Astrocyte of the hippocampus (primary cell): ENCODE measurements around the gene MYH11.

Experiments used
- DNase-seq: peaks from one replicate; pipeline ENCODE4 v3.0.0; 2011; ENCODE audit warnings: low read depth, low spot score

The MYH11 gene

GRCh38 chr16:15778204-15778743, 78.6 kb downstream of the MYH11 start:
- DNase-seq = no peak

DNA sequence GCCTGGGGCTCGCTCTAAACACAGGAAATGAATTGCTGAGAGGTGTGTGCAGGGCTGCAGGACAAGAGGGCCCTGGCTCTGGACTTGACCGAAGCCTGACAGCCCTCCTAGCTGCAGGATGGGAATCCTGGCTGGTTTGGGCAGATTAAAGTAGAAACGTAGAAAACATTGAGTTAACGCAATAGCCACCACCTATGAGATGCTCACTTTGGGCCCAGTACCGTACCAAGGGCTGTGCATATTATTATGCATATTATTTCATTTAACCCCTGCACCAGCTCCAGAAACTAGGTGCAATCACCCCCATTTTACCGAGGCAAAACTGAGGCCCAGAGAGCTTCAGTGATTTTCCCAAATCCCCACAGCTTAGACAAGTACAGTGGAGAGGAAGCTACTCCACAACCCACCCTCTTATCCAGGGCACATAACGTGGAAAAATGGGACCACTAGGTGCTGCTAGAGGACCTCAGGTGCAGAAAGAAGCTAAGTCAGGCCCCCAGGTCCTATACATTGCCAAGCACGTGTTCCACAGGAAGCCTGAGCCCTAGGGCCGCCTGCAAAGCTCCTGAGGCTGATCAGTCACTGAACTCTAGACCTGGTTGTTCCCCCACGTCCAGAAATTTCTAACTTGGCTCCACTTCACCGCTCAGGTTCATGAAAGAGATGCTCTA, 79.2 kb downstream of the MYH11 start:
- peak; percentile 63 for DNase-seq

- no peak for DNase-seq
Measured at GRCh38 chr16:15776572-15776971, 80.3 kb downstream of the MYH11 start.

GRCh38 chr16:15775663-15776304, 81.0 kb downstream of the MYH11 start:
- DNase-seq = no peak

DNA sequence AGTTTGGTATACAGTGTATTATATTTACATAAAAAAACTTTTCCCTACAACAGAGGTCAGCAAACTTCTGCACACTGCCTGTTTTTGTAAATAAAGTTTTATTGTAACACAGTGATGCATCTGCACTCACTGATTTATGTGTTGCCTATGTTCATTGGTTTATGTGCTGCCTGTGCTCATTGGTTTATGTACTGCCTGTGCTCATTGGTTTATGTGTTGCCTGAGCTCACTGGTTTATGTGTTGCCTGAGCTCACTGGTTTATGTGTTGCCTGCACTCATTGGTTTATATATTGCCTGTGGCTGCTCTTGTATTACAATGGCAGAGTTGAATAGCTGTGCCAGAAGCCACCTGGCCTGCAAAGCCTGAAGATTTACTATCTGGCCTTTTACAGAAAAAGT, 81.6 kb downstream of the MYH11 start:
- no peak for DNase-seq

DNA sequence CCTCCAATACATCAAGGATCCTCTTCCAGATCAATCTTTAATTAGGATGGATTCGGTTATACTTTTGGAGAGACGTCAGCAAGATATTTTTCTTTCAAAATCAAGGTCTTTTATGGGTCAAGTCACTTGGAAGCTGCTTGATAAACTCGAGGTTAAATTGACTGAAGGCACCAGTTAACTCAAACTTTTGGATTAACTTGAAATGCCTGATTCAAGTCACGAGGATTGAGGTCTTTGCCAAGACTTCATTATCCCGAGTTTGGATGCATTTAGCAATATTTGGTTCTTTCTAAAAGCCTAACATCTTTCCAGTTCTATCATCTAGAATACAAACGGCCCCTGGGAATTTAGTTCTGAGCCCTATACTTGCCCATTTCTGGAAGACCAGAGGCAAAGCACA, 82.9 kb downstream of the MYH11 start:
- no peak for DNase-seq

- no peak for DNase-seq
Measured at GRCh38 chr16:15772579-15773293, 84.1 kb downstream of the MYH11 start.

DNA sequence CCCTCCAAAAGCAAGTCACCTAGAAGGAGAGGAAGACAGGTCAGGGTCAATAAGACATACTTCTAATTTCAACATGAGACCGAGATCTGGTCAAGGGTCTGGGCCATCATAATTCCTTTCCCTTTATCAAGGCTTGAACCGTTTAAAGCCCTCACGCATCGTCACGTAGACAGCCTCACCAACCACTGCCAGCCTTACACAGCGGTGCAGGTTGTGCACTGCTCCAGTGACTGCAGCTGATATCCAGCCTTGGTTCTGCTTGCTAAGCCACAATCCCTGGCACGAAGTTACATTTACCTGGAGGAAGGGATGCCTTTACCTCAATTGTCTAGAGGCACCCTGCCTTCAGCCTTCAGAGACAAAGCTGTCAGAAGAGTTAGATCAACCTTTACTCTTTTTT, 85.1 kb downstream of the MYH11 start:
- DNase-seq = no peak

GRCh38 chr16:15770512-15770911, 86.3 kb downstream of the MYH11 start:
- DNase-seq = peak; percentile 46

DNA sequence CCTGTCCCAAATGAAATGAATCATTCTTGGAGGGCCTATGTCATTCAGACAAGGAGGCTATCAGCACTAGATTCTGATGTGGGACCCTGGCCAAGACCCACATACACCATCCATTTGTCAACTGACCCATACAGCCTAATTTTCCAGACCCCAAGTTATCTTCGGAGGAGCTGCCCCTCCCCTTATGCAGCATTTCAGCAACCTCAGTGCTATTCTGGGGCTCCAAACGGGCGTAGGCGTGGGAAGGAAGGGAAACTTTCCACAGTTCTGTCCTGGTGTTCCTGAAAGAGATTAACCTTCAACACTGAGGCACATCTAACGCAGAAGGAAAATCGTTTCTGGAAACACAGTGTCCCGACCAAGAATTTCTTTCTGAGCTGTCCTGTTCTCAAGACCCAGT, 86.7 kb downstream of the MYH11 start:
- no peak for DNase-seq

- DNase-seq = no peak
Measured at GRCh38 chr16:15769239-15769638, 87.6 kb downstream of the MYH11 start.

- no peak for DNase-seq
Measured at GRCh38 chr16:15768201-15768600, 88.6 kb downstream of the MYH11 start.

DNA sequence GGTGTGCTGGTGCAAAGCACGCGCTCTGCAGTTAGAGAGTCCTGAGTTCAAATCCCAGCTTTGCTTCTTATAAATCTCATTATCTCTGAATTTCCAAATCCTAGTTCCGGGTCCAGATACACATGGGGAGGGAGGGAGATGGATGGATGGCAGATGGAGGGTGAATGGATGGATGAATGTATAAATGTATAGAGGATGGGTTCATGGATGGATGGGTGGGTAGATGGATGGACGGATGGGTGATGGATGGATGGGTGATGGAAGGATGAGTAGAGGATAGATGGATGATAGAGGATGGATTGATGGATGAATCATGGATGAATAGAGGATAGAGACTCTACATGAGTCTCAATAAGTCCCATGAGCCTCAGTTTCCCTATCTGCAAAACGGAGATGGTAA, 89.9 kb downstream of the MYH11 start:
- no peak for DNase-seq

GRCh38 chr16:15765880-15766279, 90.9 kb downstream of the MYH11 start:
- DNase-seq = peak; percentile 62

DNA sequence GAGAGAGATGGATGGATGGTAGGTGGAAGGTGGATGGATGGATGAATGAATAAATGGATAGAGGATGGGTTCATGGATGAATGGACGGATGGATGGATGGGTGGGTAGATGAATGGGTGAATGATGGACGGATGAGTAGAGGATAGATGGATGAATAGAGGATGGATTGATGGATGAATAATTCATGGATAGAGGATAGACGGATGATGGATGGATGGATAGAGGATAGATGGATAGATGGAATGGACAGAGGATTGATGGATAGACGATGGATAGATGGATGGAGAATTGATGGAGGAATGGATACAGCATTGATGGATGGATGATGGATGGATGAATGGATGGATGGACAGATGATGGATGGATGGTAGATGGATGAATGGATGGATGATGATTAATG, 91.7 kb downstream of the MYH11 start:
- DNase-seq = no peak

- DNase-seq = no peak
Measured at GRCh38 chr16:15764112-15764511, 92.7 kb downstream of the MYH11 start.

DNA sequence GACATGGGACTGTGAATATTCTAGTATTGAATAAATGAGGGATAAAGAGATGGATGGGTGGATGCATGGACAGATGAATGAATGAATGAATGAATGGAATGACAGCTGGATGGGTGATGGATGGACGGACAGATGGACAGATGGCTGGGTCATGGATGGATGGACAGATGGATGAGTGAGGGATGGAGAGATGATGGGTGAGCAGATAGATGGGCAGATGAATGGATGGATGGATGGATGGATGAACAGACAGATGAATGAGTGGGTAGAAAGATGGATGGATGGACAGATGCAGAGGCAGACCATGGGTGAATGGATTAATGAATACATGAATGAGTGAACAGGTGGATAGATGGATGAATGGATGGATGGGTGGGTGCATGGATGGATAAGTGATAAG, 96.7 kb downstream of the MYH11 start:
- no peak for DNase-seq

- no peak for DNase-seq
Measured at GRCh38 chr16:15759070-15759469, 97.8 kb downstream of the MYH11 start.

DNA sequence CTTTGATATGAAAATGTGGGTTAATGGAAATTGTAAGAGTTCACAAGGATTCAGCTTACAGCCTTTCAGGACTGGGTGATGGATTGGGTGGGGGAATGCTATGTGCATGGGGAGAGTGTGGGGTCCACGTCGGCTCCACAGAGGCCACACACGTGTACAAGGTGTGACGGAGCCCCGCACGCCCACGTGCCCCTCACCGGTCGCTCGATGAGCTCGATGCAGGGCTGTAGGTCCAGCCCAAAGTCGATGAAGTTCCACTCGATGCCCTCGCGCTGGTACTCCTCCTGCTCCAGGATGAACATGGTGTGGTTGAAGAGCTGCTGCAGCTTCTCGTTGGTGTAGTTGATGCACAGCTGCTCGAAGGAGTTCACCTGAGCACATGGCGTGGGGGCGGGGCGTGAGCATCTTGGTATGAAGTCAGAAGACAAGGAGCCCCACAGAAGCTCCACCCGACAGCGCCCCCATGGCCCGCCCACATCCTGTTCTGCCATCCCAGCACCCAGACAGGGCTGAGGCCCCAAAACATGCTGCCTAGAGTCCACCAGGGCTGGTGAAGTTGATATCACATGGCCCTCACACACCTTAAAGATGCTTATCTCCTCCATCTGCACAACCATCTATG, 99.1 kb downstream of the MYH11 start:
- no peak for DNase-seq

- DNase-seq = no peak
Measured at GRCh38 chr16:15757077-15757386, 99.8 kb downstream of the MYH11 start.

GRCh38 chr16:15754821-15755534, 101.8 kb downstream of the MYH11 start:
- no peak for DNase-seq
